Stimulated activated naive CD8-positive, alpha-beta T cell treated with anti-CD3 and anti-CD28 coated beads, Interleukin-15, Interleukin-2, amounts not matched to agents 100 ng/mL and 50 ng/mL, for 24 hours (primary cell): ENCODE data around the gene C14orf39.

ENCODE experiments used
- H3K27ac Mint-ChIP-seq: one replicate; pipeline ENCODE4 v1.8.0; 2021; ENCODE audit warnings: mild to moderate bottlenecking, mixed read lengths
- H3K27me3 Mint-ChIP-seq: one replicate; pipeline ENCODE4 v1.8.0; 2021; ENCODE audit warnings: mixed read lengths
- H3K36me3 Mint-ChIP-seq: one replicate; pipeline ENCODE4 v1.8.0; 2021; ENCODE audit warnings: low read depth, mixed read lengths
- H3K4me1 Mint-ChIP-seq: one replicate; pipeline ENCODE4 v1.8.0; 2021; ENCODE audit warnings: low read depth, mixed read lengths
- H3K4me3 Mint-ChIP-seq: one replicate; pipeline ENCODE4 v1.8.0; 2021; ENCODE audit warnings: mild to moderate bottlenecking, mixed read lengths
- H3K9me3 Mint-ChIP-seq: one replicate; pipeline ENCODE4 v1.8.0; 2021; ENCODE audit warnings: mixed read lengths

C14orf39 gene

DNA sequence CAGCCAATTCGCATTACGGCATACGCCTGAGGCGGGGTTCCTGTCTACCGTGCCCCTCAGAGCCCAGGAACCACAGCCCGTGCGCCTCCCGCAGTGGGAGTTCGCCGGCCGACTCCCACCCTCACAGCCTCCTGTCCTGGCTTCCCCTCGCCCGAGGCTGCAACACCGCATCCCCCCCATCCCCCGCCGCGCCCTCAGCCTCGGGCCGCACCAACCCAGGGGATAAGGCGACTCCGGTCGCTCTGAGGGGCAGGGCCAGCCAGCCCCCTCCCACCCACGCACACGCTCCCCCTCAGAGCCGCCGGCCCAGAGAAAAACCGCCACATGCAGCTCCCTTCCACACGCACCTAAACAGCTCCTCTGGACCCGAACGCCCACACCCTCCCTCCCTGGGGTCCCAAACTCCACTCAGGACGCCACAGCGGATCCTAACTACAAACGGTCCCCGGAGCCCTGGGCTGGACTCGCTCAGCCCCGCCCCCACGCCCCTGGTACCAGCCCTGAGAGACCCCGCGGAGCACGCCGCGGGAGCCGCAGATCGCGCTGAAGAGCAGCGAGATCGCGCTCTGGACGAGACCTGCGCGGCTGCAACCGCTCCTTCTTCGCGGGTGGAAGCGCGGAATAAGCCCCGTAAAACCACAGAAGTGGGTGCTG lies at the start of gene C14orf39:
C14orf39 (minus strand) TSS at position 466 of the 654 bp plus-strand sequence. CDS start 985 bp downstream, outside the sequence.
- H3K4me1 Mint-ChIP-seq: no peaks in the 10 kb centered on the region
- peak within 1 kb of the TSS; percentile 22 for H3K4me3 Mint-ChIP-seq
- no peak within 1 kb of the TSS for H3K27ac Mint-ChIP-seq
- no peaks in the 10 kb centered on the region for H3K36me3 Mint-ChIP-seq
- peaks cover 29% of the 10 kb centered on the region for H3K27me3 Mint-ChIP-seq
- H3K9me3 Mint-ChIP-seq: peaks cover 2% of the 10 kb centered on the region

DNA sequence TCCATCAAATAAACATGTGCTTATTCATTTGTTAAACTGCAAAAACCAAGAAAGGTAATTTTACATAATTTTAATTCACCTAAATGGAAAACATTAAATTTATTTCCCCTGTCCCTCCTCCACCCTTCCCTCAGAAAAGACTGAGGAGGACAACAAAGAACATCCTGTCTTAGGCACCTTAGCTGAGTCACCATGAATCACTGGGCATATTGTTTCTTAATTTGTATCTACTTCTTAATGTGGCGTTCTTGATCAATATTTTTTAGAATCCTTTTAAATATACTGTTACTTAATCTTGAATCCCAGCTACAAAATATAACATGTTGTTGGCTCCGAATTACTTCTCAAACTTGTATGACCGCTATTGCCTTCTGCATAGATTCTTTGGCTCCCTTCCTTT lies 46.6 kb upstream of the C14orf39 start:
- Mint-ChIP-seq H3K4me1 (no peaks in the 10 kb centered on the region), H3K27me3 (peaks cover 32% of the 10 kb centered on the region), H3K4me3 (no peak overlapping the region), H3K36me3 (no peaks in the 10 kb centered on the region), H3K27ac (no peak overlapping the region), H3K9me3 (peaks cover 5% of the 10 kb centered on the region)

DNA sequence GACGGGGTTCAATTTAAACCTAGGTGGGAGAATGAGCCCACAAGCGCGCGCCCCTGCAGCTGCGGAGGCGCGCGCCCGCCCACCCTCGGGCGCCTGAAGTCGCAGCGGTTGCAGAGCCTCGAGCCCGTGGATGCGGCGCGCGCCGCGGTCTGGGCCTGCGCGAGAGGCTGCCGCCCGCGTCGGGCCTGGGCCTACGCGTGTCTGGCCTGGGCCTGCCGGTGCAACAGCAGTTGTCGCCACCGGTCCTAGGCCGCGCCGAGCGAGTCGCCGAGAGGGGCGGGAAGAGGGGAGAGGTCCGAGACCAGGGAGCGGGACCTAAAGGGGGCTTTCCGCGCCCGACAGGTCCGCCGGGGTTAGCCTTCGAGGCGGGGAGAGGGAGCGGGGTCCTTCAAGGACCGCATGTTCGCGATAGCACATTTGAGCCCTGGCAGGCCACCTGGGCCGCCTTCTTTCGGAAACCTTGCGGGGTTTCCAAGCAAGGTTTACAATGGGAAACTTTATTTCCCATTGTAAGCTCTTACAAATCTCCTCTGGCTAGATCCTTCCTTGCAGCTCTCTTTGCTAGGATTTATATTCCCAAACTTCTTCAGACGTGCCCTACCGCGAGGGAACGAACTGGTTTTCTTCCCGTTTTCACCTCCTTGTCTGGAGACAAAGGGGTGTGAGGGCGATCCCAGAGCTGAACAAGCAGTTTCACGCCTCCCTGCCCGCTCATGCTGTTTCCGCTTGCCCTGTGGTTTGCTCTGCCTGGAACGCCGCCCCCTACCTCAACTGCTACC lies 29.8 kb upstream of the C14orf39 start:
- no peak overlapping the region for H3K27ac Mint-ChIP-seq
- peak overlapping the region; percentile 3 for H3K4me3 Mint-ChIP-seq
- H3K27me3 Mint-ChIP-seq: peaks cover 72% of the 10 kb centered on the region
- H3K9me3 Mint-ChIP-seq: no peaks in the 10 kb centered on the region
- H3K4me1 Mint-ChIP-seq: peaks cover 6% of the 10 kb centered on the region
- H3K36me3 Mint-ChIP-seq: no peaks in the 10 kb centered on the region

GRCh38 chr14:60514741-60515491 lies 29.1 kb upstream of the C14orf39 start:
- no peaks in the 10 kb centered on the region for H3K36me3 Mint-ChIP-seq
- peaks cover 9% of the 10 kb centered on the region for H3K4me1 Mint-ChIP-seq
- no peak overlapping the region for H3K27ac Mint-ChIP-seq
- no peaks in the 10 kb centered on the region for H3K9me3 Mint-ChIP-seq
- peak overlapping the region; percentile 47 for H3K4me3 Mint-ChIP-seq
- H3K27me3 Mint-ChIP-seq: peaks cover 72% of the 10 kb centered on the region

- peak overlapping the region; percentile 47 for H3K4me3 Mint-ChIP-seq
- no peaks in the 10 kb centered on the region for H3K9me3 Mint-ChIP-seq
- no peaks in the 10 kb centered on the region for H3K36me3 Mint-ChIP-seq
- no peak overlapping the region for H3K27ac Mint-ChIP-seq
- H3K4me1 Mint-ChIP-seq: peaks cover 12% of the 10 kb centered on the region
- H3K27me3 Mint-ChIP-seq: peaks cover 76% of the 10 kb centered on the region
Measured at GRCh38 chr14:60514378-60514740, 28.5 kb upstream of the C14orf39 start.

- peaks cover 81% of the 10 kb centered on the region for H3K27me3 Mint-ChIP-seq
- no peaks in the 10 kb centered on the region for H3K9me3 Mint-ChIP-seq
- H3K27ac Mint-ChIP-seq: no peak overlapping the region
- H3K4me1 Mint-ChIP-seq: peaks cover 17% of the 10 kb centered on the region
- H3K36me3 Mint-ChIP-seq: no peaks in the 10 kb centered on the region
- H3K4me3 Mint-ChIP-seq: no peak overlapping the region
Measured at GRCh38 chr14:60512973-60513571, 27.2 kb upstream of the C14orf39 start.

- H3K27ac Mint-ChIP-seq: no peak overlapping the region
- H3K4me3 Mint-ChIP-seq: no peak overlapping the region
- no peaks in the 10 kb centered on the region for H3K9me3 Mint-ChIP-seq
- no peaks in the 10 kb centered on the region for H3K36me3 Mint-ChIP-seq
- H3K27me3 Mint-ChIP-seq: peaks cover 82% of the 10 kb centered on the region
- H3K4me1 Mint-ChIP-seq: peaks cover 21% of the 10 kb centered on the region
Measured at GRCh38 chr14:60512126-60512525, 26.3 kb upstream of the C14orf39 start.

DNA sequence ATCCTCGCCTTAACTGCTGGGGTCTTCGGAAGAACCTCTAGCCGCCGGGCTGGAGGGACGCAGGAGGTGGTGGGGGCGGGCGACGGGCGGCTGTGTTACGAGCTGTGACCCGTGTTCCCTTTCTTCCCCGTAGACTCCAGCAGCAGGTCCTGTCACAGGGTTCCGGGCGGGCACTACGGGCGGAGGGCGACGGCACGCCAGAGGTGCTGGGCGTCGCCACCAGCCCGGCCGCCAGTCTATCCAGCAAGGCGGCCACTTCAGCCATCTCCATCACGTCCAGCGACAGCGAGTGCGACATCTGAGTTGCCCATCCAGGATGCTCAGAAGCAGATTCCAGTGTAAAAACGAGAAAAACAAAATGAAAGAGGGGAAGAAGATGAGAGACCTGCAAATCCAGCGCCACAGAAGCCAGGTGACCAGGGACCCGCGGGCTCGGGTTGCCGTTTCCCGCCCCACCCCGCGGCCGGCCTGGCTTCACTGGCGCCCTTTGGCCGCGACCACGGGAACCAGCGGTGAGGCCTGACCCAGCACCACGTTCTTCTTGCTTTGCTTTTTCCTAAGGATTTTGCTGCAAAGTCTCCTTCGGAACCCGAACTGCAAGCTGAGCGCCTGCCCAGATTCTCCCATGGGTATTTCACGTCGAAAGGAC lies 25.2 kb upstream of the C14orf39 start:
- Mint-ChIP-seq H3K27me3 (peaks cover 83% of the 10 kb centered on the region), H3K36me3 (no peaks in the 10 kb centered on the region), H3K4me1 (peaks cover 18% of the 10 kb centered on the region), H3K9me3 (no peaks in the 10 kb centered on the region), H3K27ac (no peak overlapping the region), H3K4me3 (no peak overlapping the region)

GRCh38 chr14:60510254-60510950 lies 24.5 kb upstream of the C14orf39 start:
- Mint-ChIP-seq H3K4me3 (no peak overlapping the region), H3K27me3 (peaks cover 85% of the 10 kb centered on the region), H3K4me1 (peaks cover 15% of the 10 kb centered on the region), H3K27ac (peak overlapping the region; percentile 49), H3K9me3 (no peaks in the 10 kb centered on the region), H3K36me3 (no peaks in the 10 kb centered on the region)

DNA sequence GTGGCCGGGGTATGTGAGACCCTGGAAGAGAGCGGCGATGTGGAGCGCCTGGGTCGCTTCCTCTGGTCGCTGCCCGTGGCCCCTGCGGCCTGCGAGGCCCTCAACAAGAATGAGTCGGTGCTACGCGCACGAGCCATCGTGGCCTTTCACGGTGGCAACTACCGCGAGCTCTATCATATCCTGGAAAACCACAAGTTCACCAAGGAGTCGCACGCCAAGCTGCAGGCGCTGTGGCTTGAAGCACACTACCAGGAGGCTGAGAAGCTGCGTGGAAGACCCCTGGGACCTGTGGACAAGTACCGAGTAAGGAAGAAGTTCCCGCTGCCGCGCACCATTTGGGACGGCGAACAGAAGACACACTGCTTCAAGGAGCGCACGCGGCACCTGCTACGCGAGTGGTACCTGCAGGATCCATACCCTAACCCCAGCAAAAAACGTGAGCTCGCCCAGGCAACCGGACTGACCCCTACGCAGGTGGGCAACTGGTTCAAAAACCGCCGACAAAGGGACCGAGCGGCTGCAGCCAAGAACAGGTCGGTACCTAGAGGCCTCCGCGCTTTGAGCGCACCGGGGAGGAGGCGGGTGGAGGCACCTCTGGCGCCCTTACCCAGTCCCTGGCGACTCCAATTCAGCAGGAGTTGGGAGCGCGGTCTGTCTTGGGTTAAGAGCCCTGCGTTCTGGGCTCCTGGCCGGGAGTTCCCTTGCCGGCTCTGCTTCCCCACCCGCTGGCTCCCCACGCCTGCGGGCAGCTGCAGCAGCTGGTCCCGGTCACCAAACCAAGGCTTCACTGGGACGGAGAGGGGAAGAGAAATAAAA lies 23.8 kb upstream of the C14orf39 start:
- H3K9me3 Mint-ChIP-seq: no peaks in the 10 kb centered on the region
- peaks cover 91% of the 10 kb centered on the region for H3K27me3 Mint-ChIP-seq
- peak overlapping the region; percentile 49 for H3K27ac Mint-ChIP-seq
- peak overlapping the region; percentile 3 for H3K4me3 Mint-ChIP-seq
- H3K4me1 Mint-ChIP-seq: peaks cover 15% of the 10 kb centered on the region
- no peaks in the 10 kb centered on the region for H3K36me3 Mint-ChIP-seq

GRCh38 chr14:60508707-60509437 lies 23.0 kb upstream of the C14orf39 start, which contains the start of gene SIX6:
TSS of gene SIX6 (plus strand) at chr14:60509146. CDS start at chr14:60509399, 253 bp downstream.
- Mint-ChIP-seq H3K27me3 (peaks cover 91% of the 10 kb centered on the region), H3K4me1 (peaks cover 15% of the 10 kb centered on the region), H3K36me3 (no peaks in the 10 kb centered on the region), H3K27ac (peak within 1 kb of the TSS; percentile 49), H3K9me3 (no peaks in the 10 kb centered on the region), H3K4me3 (peak within 1 kb of the TSS; percentile 3)

- Mint-ChIP-seq H3K4me3 (no peak overlapping the region), H3K9me3 (no peaks in the 10 kb centered on the region), H3K27ac (no peak overlapping the region), H3K36me3 (no peaks in the 10 kb centered on the region), H3K4me1 (peaks cover 15% of the 10 kb centered on the region), H3K27me3 (peaks cover 91% of the 10 kb centered on the region)
Measured at GRCh38 chr14:60508363-60508706, 22.5 kb upstream of the C14orf39 start.
